Right lung (tissue), 10 donors: ENCODE measurements around the gene ATF6B. TPM values are rescaled to one million over a fixed set of nuclear protein-coding genes. Genes with fewer than 3 reads are reported as not detected.

Experiments
- DNase-seq, 2 donors: peaks; one replicate each; pipeline ENCODE4 v3.0.0-alpha.2; 2013
- long read RNA-seq, 8 donors: transcript quantifications; one replicate each; lab custom pipeline, GENCODE V29; 2026
- polyA plus RNA-seq, 5 donors: library from polyadenylated mRNA; unstranded; fragments of 120-200 nt; gene quantifications; one replicate each; pipeline versions ENCODE4 v1.2.1 to v1.2.3, GENCODE V29; 2013; ENCODE audit warnings: inconsistent platforms in 1 of 5, low replicate concordance in 1 of 5; ENCODE audit not compliant: insufficient read length in 5 of 5, insufficient read depth in 1 of 5

Gene ATF6B
- polyA plus RNA-seq: 10 to 100 TPM; 88.5 to 98.9 (median 91.0) TPM
- long read RNA-seq, donor 1, transcript ATF6B-216 (8 exons, 1,176 nt): major isoform, 17 of 111 reads
- long read RNA-seq, donor 1, transcript ATF6B-210 (18 exons, 2,620 nt): minor isoform, 12 of 111 reads
- long read RNA-seq, donor 1, transcript ATF6B-212 (5 exons, 564 nt): minor isoform, 8 of 111 reads
- long read RNA-seq, donor 1, partial matches to known transcripts: 68 of 111 reads
- long read RNA-seq, donor 1, other reads (novel, unspliced or antisense): 0 of 111 reads
- long read RNA-seq, donor 2, transcript ATF6B-210 (18 exons, 2,620 nt): major isoform, 6 of 41 reads
- long read RNA-seq, donor 2, transcript ATF6B-216 (8 exons, 1,176 nt): minor isoform, 5 of 41 reads
- long read RNA-seq, donor 2, partial matches to known transcripts: 25 of 41 reads
- long read RNA-seq, donor 2, other reads (novel, unspliced or antisense): 0 of 41 reads
- long read RNA-seq, donor 3, transcript ATF6B-216 (8 exons, 1,176 nt): major isoform, 10 of 39 reads
- long read RNA-seq, donor 3, transcript ATF6B-212 (5 exons, 564 nt): minor isoform, 6 of 39 reads
- long read RNA-seq, donor 3, transcript ATF6B-210 (18 exons, 2,620 nt): minor isoform, 5 of 39 reads
- long read RNA-seq, donor 3, partial matches to known transcripts: 12 of 39 reads
- long read RNA-seq, donor 3, other reads (novel, unspliced or antisense): 0 of 39 reads
- long read RNA-seq, donor 4, transcript ATF6B-216 (8 exons, 1,176 nt): major isoform, 11 of 35 reads
- long read RNA-seq, donor 4, transcript ATF6B-212 (5 exons, 564 nt): minor isoform, 5 of 35 reads
- long read RNA-seq, donor 4, partial matches to known transcripts: 14 of 35 reads
- long read RNA-seq, donor 4, other reads (novel, unspliced or antisense): 0 of 35 reads
- long read RNA-seq, donor 5, transcript ATF6B-216 (8 exons, 1,176 nt): major isoform, 29 of 140 reads
- long read RNA-seq, donor 5, transcript ATF6B-212 (5 exons, 564 nt): minor isoform, 10 of 140 reads
- long read RNA-seq, donor 5, transcript ATF6B-210 (18 exons, 2,620 nt): minor isoform, 5 of 140 reads
- long read RNA-seq, donor 5, partial matches to known transcripts: 88 of 140 reads
- long read RNA-seq, donor 5, other reads (novel, unspliced or antisense): 0 of 140 reads
- long read RNA-seq, donor 6, transcript ATF6B-212 (5 exons, 564 nt): minor isoform, 10 of 63 reads
- long read RNA-seq, donor 6, transcript ATF6B-216 (8 exons, 1,176 nt): major isoform, 18 of 63 reads
- long read RNA-seq, donor 6, partial matches to known transcripts: 25 of 63 reads
- long read RNA-seq, donor 6, other reads (novel, unspliced or antisense): 0 of 63 reads
- long read RNA-seq, donor 7, transcript ATF6B-216 (8 exons, 1,176 nt): minor isoform, 21 of 96 reads
- long read RNA-seq, donor 7, transcript ATF6B-210 (18 exons, 2,620 nt): major isoform, 24 of 96 reads
- long read RNA-seq, donor 7, partial matches to known transcripts: 47 of 96 reads
- long read RNA-seq, donor 7, other reads (novel, unspliced or antisense): 0 of 96 reads
- long read RNA-seq, donor 8, transcript ATF6B-216 (8 exons, 1,176 nt): major isoform, 8 of 38 reads
- long read RNA-seq, donor 8, partial matches to known transcripts: 23 of 38 reads
- long read RNA-seq, donor 8, other reads (novel, unspliced or antisense): 0 of 38 reads

DNA sequence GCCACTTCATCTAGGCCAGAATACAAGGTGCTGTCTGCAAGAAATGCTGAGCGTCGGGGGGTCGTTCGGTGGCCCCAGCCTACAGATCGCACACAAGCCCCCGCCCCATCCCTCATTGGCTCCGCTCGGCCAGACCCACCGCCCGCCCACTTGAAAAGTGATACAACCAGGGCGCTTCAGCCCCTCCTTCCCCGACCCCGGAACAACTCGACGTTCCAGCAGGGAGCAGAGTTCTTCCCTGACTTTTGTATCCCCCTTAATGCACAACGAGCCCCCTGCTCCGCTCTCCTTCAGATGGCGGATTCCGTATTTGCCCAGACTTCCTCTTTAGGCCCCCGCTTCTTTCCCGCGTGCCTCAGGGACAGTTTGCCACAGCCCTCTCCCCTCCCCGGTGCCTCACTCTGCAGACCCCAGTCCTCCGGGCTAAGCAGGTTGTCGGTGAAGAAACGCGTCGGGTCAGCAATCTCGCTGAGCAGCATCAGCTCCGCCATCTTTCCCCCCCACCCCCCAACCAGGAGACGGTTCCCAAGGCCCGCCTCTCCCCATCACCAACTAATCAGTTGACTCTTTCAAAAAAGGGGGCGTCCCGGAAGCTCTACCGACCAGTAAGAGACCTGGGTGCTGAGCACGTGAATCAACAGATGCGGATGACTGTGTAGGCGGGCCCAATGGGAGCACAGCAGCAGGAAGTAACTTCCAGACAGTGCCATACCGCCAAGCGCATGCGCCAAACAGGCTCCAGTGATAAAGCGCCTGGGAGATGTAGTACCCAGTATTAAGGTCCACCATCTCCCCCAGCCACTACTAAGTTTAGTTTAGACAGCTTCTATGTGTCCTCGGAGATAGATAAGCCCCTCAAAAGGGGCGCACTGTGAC lies at the start of gene ATF6B:
ATF6B (minus strand) TSS at position 530 of the 876 bp plus-strand sequence; CDS start at position 491, 39 bp downstream.
- DNase-seq: peak; percentile 96 to 98

DNA sequence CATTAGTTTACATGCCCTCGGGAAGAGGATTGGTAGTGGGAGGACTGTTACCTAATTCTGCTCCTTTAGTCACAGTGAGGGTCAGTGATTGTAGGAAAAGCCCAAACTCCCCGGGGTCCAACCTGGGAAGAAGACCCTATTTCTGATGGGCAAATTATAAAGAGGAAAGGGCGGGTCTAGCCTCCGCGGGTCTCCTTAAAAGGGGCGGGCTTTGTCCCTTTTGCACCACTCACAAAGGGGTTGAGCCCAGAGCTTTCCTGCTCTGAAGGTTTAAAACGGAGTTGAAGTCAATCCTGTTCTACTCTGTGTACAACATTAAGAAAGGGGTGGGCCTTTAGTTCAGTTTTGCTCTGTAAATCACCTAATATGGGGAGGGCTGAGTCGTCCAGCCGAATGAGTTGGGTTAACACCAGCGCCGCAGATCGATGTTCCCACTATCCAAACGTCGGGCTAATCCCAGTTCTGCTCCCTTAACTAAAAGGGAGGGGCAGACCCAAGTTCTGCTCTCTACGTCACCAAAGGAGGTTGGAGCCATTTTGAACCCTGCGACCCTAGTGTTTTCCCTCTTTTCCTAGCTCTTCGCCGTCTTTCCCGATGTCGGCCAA lies 49.2 kb upstream of the ATF6B start:
- DNase-seq: no peak

DNA sequence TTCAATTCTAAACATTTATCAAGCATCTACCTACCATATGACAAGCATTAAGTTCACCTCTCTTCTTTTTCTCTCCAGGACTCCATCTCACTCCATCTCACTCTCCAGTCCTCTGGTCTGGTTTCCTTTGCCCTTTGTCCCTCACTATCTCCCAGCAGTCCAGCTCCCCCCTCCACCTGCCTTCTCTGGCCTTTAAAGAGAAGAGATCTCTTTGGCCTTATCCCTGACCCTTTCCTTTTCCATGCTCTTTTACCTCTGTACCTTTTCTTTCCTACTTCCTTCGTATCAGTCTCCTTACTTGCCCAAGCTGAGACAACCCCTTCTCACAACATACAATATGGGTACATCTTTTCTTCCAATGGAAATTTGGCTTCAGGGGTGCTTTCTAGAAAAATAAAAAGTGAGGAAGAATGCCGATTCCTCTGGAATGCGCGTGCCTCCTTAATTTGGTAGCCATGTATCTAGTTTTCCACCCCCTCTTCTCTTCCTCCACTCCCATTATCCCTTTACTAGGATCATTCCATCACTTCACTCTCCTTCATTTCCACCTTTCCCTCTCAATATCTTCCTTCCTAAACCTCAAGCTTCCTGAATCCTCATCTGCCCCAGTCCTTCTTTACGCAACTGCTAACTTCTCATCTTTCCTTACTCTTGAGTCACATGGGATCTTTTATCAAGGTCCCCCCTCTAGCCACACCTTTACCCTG lies 48.6 kb upstream of the ATF6B start:
- DNase-seq: no peak

DNA sequence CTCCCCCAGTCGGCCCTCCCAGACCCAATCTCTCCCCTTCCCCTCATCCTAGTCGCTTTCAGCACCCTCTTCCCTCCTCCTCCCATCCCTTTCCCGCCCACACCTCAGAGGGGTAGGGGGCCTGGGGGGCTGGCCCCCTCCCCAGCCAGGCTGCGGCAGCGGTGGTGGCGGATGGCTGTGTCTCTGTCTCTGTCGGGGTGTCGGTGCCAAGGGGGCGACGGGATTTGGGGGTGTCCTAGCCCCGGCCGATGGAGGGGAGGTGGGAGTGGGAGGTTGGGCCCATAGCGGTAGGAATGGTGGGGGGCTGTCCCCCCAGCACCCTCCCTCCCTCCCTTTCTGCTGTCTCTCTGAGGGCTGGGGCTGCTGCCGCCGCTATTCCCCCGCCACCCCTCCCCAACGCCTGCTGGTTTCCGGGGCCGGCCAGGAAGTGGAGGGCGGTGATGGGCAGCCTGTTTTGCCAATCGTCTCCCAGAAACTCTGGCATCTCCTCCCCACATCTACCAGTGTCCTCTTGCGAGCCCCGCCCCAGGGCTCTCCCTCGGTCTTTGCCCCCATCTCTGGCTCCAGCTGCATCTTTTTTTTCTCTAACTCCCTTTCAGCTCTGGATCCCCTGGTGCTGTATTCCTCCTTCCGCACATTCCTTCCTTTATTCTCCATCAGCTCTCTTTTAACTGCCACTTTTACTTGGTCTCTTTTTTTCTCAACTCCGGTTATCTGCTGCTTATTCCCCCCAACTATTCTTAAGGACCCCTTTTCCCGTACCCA lies 47.8 kb upstream of the ATF6B start, which contains the start of gene AGPAT1:
AGPAT1 (minus strand) TSS at position 374 of the 765 bp plus-strand sequence. CDS start 4,588 bp downstream, outside the sequence.
- DNase-seq: peak; percentile 97

GRCh38 chr6:32175322-32175710 lies 47.3 kb upstream of the ATF6B start:
- DNase-seq: no peak

GRCh38 chr6:32174416-32174815 lies 46.4 kb upstream of the ATF6B start:
- DNase-seq: no peak

- DNase-seq: no peak
Measured at GRCh38 chr6:32173051-32173727, 45.1 kb upstream of the ATF6B start.

- DNase-seq: no peak
Measured at GRCh38 chr6:32171234-32171633, 43.2 kb upstream of the ATF6B start.

DNA sequence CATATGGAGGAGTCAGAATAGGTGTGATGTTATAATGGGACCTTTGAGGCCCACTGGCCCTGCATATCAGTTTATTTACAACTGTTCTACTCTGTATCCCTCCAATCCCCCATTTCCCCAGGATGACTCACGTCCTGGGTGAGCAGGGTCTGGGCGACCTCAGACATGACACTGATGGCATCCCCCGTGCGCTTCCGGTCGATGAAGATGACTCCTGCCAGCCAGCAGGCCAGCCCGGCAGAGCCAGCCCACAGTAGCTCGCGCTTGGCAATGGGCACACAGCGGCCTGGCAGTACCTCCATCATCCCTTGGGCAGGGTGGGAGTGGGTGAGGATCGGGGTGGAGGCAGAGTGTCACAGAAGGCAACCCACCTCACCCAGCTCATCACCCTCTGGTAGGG lies 42.2 kb upstream of the ATF6B start:
- DNase-seq: no peak

DNA sequence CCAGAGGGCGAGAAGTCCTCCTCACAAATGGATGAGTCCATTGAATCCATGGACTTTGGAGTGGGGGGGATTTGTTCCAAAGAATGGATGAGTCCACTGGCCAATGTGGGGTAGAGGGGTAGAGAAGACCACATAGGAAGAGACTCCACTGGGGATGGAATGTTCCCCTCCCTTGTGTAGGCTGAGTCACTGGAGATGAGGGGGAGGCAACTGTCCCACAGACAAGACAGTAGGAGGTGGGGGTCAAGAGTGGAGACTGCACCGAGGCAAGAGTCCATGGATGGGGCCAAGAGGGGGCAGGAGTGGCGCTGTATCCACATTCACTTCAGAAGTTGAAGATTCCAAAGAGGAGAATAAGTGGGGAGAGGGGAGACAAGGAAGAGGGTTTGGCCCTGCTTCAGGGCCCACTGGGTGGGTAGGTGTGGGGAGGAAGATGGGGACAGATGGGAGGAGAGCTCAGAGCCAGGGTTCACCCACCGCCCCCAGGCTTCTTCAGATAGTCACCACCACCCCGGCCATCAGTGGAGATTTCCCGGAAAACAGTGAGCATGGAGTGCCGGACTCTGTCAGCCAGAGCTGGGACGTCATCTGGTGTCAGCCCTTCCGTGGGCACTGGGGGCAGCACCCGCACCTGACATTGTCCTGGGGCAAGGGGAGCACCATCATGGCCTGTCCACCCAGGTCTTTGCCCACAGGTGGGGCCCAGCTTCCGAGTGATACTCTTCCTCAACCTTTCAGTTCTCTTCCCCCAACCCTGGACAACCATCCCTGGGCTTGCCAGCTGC lies 41.0 kb upstream of the ATF6B start:
- DNase-seq: no peak

GRCh38 chr6:32168350-32168749 lies 40.3 kb upstream of the ATF6B start:
- no peak for DNase-seq

DNA sequence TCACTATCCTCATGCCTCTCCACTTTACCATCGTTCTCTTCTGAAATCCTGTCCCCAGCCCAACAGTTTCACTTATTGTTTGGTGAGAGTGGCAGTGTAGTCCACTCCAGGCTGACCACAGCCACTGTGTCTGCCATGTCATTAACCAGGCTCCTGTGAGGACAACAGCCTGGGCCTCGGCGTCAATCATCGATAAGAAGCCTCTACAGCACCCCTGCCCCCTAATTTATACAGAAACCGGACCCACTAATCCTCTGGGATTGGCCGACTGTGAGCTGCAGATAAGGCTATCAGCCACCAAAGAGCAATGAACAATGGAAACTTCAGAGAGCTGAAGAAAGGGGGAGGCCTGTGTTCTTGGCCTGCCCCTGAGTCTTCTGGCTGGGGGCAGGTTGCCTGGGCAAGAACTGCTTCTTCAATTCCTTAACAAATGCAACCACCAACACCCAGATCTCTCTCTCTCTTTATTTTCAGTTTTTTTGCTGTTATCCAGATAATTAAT lies 39.8 kb upstream of the ATF6B start:
- no peak for DNase-seq

DNA sequence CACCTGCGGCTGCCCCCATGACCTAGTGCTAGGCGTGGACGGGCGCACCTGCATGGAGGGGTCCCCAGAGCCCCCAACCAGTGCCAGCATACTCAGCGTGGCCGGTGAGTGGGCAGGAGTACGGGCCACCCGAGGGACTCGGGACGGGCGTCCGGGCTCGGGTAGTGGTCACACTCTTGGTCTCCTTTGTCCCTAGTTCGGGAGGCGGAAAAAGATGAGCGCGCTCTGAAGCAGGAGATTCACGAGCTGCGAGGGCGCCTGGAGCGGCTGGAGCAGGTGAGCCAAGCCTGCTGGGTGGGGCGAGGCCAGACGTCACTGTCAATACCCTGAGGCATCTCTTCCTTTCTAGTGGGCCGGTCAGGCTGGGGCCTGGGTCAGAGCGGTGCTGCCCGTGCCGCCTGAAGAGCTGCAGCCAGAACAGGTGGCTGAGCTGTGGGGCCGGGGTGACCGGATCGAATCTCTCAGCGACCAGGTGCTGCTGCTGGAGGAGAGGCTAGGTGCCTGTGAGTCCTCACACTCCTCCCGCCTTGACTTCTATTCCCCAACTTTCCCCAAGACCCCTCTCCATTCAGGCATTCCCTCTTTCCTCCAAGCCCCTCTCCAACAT lies 39.2 kb upstream of the ATF6B start:
- DNase-seq: no peak

DNA sequence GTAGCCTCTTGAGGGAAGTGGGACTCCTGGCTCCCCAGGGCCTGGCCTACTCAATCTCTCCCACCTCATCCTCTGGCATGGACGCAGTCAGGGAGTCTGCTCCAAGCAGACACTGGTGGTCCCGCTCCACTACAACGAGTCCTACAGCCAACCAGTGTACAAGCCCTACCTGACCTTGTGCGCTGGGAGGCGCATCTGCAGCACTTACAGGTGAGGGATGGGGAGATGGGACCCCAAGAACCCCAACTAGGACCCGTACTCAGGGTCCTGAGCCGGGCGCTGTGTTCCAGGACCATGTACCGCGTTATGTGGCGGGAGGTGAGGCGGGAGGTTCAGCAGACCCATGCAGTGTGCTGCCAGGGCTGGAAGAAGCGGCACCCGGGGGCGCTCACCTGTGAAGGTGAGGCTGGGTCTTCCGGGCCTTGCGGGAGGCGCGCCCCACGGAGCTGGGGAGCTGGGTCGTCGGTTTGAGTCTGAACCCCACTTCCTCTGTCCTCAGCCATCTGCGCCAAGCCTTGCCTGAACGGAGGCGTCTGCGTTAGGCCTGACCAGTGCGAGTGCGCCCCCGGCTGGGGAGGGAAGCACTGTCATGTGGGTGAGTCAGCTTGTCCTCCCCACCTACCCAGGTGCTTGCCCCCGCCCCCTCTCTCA lies 38.5 kb upstream of the ATF6B start:
- DNase-seq: no peak

DNA sequence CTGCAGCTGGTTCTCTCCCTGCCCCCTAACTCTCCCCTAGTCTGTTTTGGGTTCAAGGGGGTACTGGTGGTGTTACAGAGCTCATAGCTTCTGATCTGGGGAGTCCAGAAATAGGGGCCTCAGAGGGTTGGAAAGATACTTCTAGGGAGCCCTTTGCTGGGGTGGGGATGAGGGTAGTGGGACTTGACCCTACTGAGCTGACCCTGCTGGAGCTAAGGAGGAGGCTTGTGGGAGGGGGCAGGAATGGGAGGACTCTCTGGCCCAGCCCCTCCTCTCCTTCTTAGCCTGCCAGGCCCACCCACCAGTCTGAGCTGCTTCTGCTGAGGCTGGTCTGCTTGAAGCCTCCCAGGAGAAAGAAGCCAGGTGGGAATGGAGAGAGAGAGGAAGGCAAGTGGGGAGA lies 36.2 kb upstream of the ATF6B start, which contains the start of gene EGFL8:
EGFL8 (plus strand) TSS at position 301 of the 400 bp plus-strand sequence. CDS start 1,571 bp downstream, outside the sequence.
- no peak for DNase-seq
